Measurements from ENCODE around the gene MNDA.
"Not testable (repeated sequence)": the region's sequence is repeated elsewhere in the genome, so short reads cannot be mapped to it uniquely, and the experiment has no call there.

MNDA gene

GRCh38 chr1:158839566-158839965 lies 8.4 kb downstream of the MNDA start:
- no peak for FAIRE-seq

DNA sequence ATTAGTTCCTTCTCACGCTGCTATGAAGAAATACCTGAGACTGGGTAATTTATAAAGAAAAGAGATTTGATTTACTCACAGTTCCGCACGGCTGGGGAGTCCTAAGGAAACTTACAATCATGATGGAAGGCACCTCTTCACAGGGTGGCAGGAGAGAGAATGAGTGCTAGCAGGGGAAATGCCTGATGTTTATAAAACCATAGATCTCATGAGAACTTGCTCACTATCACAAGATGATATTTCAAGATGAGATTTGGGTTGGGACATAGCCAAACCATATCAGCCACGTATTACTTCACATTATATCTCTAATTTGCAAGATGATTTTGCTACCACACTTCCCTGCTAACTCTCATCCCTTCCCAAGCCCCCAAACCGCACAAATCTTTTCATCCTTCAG lies 9.1 kb downstream of the MNDA start:
- no peak for FAIRE-seq

- no peak for FAIRE-seq
These were observed 33.4 kb downstream of the MNDA start for GRCh38 chr1:158864595-158864994.

DNA sequence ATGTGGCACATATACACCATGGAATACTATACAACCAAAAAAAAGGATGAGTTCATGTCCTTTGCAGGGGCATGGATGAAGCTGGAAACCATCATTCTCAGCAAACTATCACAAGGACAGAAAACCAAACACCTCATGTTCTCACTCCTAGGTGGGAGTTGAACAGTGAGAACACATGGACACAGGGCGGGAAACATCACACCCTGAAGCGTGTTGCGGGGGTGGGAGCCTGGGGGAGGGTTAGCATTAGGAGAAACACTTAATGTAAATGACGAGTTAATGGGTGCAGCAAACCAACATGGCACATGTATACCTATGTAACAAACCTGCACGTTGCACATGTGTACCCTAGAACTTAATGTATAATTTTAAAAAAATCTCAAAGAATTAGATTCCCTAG lies 39.3 kb downstream of the MNDA start:
- not testable (repeated sequence) for FAIRE-seq

DNA sequence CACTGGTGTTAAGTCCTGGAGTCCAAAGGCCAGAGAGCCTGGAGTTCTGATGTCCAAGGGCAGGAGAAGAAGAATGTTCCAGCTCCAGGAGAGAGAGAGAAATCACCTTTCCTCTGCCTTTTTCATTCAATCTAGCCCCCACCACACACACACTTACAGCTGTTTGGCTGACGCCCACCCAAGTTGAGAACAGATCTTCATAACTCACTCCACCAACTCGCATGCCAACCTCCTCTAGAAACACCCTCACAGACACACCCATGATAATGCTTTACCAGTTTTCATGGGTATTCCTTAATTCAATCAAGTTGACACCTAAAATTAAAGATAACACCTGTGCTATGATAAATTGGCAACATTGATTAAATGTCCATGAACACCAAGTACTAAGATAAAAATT lies 42.0 kb downstream of the MNDA start:
- FAIRE-seq, result no peak

- no peak for FAIRE-seq
These were observed 62.5 kb downstream of the MNDA start for GRCh38 chr1:158893654-158894053.

DNA sequence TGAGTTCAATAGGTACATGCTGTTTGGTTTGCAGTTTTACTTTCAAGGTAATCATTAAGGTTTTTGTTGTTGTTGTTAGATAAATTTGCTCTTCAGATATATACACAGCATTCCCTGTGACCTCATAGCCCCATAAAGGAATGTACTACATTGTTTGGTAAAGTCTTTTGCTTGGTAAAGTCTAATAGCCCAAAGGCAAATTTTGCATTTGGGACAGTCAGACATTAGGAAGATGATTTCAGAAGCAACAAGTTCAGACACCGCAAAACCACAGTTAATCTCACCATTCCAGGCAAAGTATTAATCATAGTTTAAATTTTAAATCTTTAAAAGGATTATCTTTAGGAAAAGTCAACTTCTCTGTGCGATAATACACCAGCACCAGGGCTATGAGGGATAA lies 67.6 kb downstream of the MNDA start:
- FAIRE-seq, result no peak
